Omental fat pad (tissue), 4 donors: ENCODE results near the gene KLHDC9. TPM values are rescaled to one million over a fixed set of nuclear protein-coding genes. Genes with fewer than 3 reads are reported as not detected.
A peak's percentile ranks its signal among the peaks of the same experiment; 100 is the strongest.
"Not testable (repeated sequence)": the region's sequence is repeated elsewhere in the genome, so short reads cannot be mapped to it uniquely, and the experiment has no call there.

ENCODE experiments used
- ATAC-seq: fragments of 150-250 bp; one replicate; pipeline ENCODE4 v1.9.1; 2016; ENCODE audit warnings: mild to moderate bottlenecking, moderate library complexity; ENCODE audit not compliant: low FRiP score
- DNase-seq: peaks from one replicate; pipeline ENCODE4 v3.0.0-alpha.2; 2019; ENCODE audit warnings: low spot score
- CTCF ChIP-seq, 3 donors: fragments of 450-650 bp; IDR thresholded peaks; one replicate each; pipeline ENCODE4 v1.5.1; 2016 to 2017; ENCODE audit warnings: antibody characterized with exemption in 3 of 3, mild to moderate bottlenecking in 3 of 3, moderate library complexity in 2 of 3
- total RNA-seq, 4 donors: library from RNA; depleted of rRNA; stranded (reverse); fragments of >200 nt; gene quantifications; one replicate each; pipeline ENCODE4 v1.1.0, GENCODE V29; 2016

KLHDC9 gene
- total RNA-seq, 4 donors from 2014 or later, result 0.60 to 2.2 (median 1.5) TPM; not detected in 1

- DNase-seq (no peak), ATAC-seq (no peak)
- TF ChIP-seq CTCF (IDR thresholded peaks at IDR 0.05), result no peak
Measured at GRCh38 chr1:161059293-161059692, 38.9 kb upstream of the KLHDC9 start.

GRCh38 chr1:161061419-161061818 lies 36.7 kb upstream of the KLHDC9 start:
- no peak for TF ChIP-seq CTCF (IDR thresholded peaks at IDR 0.05)
- DNase-seq, result no peak
- ATAC-seq, result no peak

GRCh38 chr1:161063936-161064335 lies 34.2 kb upstream of the KLHDC9 start:
- not testable (repeated sequence) for DNase-seq, ATAC-seq

GRCh38 chr1:161065681-161066080 lies 32.5 kb upstream of the KLHDC9 start:
- DNase-seq, ATAC-seq: not testable (repeated sequence)

GRCh38 chr1:161066694-161067093 lies 31.5 kb upstream of the KLHDC9 start:
- DNase-seq (no peak), ATAC-seq (no peak)
- no peak for TF ChIP-seq CTCF (IDR thresholded peaks at IDR 0.05)

- TF ChIP-seq CTCF (IDR thresholded peaks at IDR 0.05), result no peak
- DNase-seq (no peak), ATAC-seq (peak; percentile 55)
Measured at GRCh38 chr1:161068306-161069234, 29.6 kb upstream of the KLHDC9 start.

- ATAC-seq, result no peak
- no peak for DNase-seq
- no peak for TF ChIP-seq CTCF (IDR thresholded peaks at IDR 0.05)
Measured at GRCh38 chr1:161069241-161069640, 28.9 kb upstream of the KLHDC9 start.

GRCh38 chr1:161069731-161070270 lies 28.4 kb upstream of the KLHDC9 start, which contains the start of gene ARHGAP30:
ARHGAP30 (minus strand) TSS chr1:161069891; CDS start chr1:161069624, 267 bp downstream.
- TF ChIP-seq CTCF (IDR thresholded peaks at IDR 0.05), result no peak
- ATAC-seq, result peak; percentile 15
- DNase-seq, result no peak
